Measurements from ENCODE around the gene HSPB7.
A peak's percentile ranks its signal among the peaks of the same experiment; 100 is the strongest.
"Not testable (repeated sequence)": the region's sequence is repeated elsewhere in the genome, so short reads cannot be mapped to it uniquely, and the experiment has no call there.

Gene HSPB7

DNA sequence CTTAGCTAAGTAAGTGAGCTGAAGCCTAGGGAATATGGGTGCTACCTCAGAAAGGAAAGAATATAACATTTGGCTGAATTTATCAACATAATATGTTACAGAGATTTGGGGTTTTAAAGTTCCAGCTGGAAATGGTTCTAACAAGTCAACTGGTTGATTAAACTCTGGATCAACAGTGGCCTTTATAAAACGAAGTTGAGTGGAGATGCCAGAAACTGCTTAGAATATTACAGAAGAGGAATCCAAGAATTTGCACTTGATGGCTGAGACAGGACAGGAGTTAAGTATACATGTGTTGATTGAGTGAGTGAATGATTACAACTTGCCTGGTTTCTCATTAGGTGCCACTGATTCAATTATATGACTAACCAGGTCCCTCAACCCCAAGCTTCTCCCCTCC is 34.6 kb downstream of the HSPB7 start:
- no peaks in the 10 kb centered on the region for H3K4me1 ChIP-seq (ENCODE audit: control insufficient read depth in 2 of 2, insufficient read depth in 2 of 2, low read length in 2 of 2)
- H3K9me3 ChIP-seq (ENCODE audit: control insufficient read depth in 2 of 2, low read length in 2 of 2) = no peaks in the 10 kb centered on the region
- no peaks in the 10 kb centered on the region for H3K36me3 ChIP-seq (ENCODE audit: control insufficient read depth in 2 of 2, insufficient read depth in 2 of 2, low read length in 2 of 2)
- H3K4me3 ChIP-seq (ENCODE audit: low read length in 2 of 2) = no peak overlapping the region
- H3K27me3 ChIP-seq (ENCODE audit: control insufficient read depth in 2 of 2, insufficient read depth in 2 of 2, low read length in 2 of 2) = no peaks in the 10 kb centered on the region
- no peak overlapping the region for H3K9ac ChIP-seq (ENCODE audit: low read depth in 1 of 2, low read length in 2 of 2)
- no peak overlapping the region for H3K27ac ChIP-seq (ENCODE audit: low read depth in 2 of 2, low read length in 2 of 2)

DNA sequence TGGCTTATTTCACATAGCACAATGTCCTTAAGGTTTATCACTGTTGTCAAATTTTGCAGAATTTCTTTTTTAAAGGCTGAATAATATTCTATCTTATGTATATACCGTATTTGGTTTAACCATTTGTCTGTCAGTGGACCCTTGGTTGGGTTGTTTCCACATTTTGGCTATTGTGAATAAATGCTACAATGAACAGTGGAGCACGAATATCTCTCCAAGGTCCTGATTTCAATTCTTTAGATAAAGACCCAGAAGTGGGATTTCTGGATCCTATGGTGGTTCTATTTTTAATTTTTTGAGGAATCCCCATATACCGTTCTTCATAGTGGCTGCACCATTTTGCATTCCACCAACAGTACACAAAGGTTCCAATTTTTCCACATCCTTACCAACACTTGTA is 36.2 kb downstream of the HSPB7 start:
- Histone ChIP-seq H3K9me3 (ENCODE audit: control insufficient read depth in 2 of 2, low read length in 2 of 2) (no peaks in the 10 kb centered on the region), H3K27me3 (ENCODE audit: control insufficient read depth in 2 of 2, insufficient read depth in 2 of 2, low read length in 2 of 2) (no peaks in the 10 kb centered on the region)

DNA sequence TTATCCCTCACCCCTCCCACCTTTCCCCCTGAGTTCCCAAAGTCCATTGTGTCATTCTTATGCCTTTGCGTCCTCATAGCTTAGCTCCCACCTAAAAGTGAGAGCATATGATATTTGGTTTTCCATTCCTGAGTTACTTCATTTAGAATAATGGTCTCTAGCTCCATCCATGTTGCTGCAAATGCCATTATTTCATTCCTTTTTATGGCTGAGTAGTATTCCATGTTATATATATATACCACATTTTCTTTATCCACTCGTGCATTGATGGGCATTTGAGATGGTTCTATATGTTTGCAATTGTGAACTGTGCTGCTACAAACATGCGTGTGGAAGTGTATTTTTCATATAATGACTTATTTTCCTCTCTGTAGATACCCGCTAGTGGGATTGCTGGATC is 39.9 kb downstream of the HSPB7 start:
- not testable (repeated sequence) for H3K4me3 ChIP-seq (ENCODE audit: low read length in 2 of 2)

More for the DNA sequence above, 36.2 kb downstream of the HSPB7 start:
- no peaks in the 10 kb centered on the region for H3K36me3 ChIP-seq (ENCODE audit: control insufficient read depth in 2 of 2, insufficient read depth in 2 of 2, low read length in 2 of 2)
- H3K9ac ChIP-seq (ENCODE audit: low read depth in 1 of 2, low read length in 2 of 2) = no peak overlapping the region
- H3K4me1 ChIP-seq (ENCODE audit: control insufficient read depth in 2 of 2, insufficient read depth in 2 of 2, low read length in 2 of 2) = no peaks in the 10 kb centered on the region
- no peak overlapping the region for H3K4me3 ChIP-seq (ENCODE audit: low read length in 2 of 2)
- no peak overlapping the region for H3K27ac ChIP-seq (ENCODE audit: low read depth in 2 of 2, low read length in 2 of 2)

DNA sequence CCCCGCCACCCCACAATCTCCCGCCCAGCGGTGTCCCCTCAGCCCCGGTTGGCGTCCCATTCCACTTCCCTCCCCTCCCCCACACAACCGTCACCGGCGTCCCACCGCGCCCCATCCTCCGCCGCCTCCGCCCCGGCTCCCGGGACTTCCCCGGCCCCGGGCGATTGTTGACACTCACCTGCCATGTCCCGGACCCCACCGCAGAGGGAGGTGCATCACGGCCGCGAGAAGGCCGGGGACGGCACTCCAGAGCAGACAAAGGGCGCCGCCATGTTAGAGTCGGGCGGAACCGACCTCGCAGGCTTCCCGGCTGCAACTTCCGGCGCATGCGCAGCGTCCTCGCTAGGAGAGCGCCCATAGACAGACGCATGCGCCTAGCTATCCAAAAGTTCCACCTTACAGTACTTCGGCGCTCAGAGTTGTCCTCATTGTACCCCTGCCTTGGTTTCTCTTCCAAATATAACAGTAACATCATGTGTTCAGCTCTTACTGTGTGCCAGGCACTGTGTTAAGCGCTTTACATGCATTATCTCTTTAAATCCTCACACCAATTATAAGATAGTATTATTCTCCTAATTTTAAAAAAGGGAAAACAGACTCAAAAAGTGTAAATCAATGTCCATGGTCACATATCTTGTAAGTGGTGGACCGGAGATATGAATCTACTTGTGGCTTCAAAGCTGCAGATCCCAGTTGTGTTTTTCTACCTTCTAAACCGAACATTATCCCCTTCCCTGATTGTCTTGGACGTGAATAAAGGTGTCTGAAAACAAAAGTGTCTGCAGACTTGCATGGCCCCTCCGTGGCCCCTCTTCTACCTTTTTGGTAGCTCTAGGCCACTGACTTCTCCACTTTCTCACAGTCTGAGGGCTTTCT is 41.8 kb downstream of the HSPB7 start, which contains the start of gene ZBTB17:
Gene ZBTB17, minus strand, starts transcription at position 297 of the 876 bp plus-strand sequence. CDS start 27,606 bp downstream, outside the sequence.
- no peaks in the 10 kb centered on the region for H3K9me3 ChIP-seq (ENCODE audit: control insufficient read depth in 2 of 2, low read length in 2 of 2)
- H3K36me3 ChIP-seq (ENCODE audit: control insufficient read depth in 2 of 2, insufficient read depth in 2 of 2, low read length in 2 of 2) = peaks cover 10 to 15% of the 10 kb centered on the region in 2 donors
- H3K4me3 ChIP-seq (ENCODE audit: low read length in 2 of 2) = peak within 1 kb of the TSS; percentile 77 to 80
- H3K27me3 ChIP-seq (ENCODE audit: control insufficient read depth in 2 of 2, insufficient read depth in 2 of 2, low read length in 2 of 2) = no peaks in the 10 kb centered on the region
- peak within 1 kb of the TSS; percentile 50 to 76 for H3K27ac ChIP-seq (ENCODE audit: low read depth in 2 of 2, low read length in 2 of 2)
- peaks cover 6 to 7% of the 10 kb centered on the region in 2 donors for H3K4me1 ChIP-seq (ENCODE audit: control insufficient read depth in 2 of 2, insufficient read depth in 2 of 2, low read length in 2 of 2)
- H3K9ac ChIP-seq (ENCODE audit: low read depth in 1 of 2, low read length in 2 of 2) = peak within 1 kb of the TSS; percentile 56 to 61

More for the DNA sequence above, 39.9 kb downstream of the HSPB7 start:
- H3K36me3 ChIP-seq (ENCODE audit: control insufficient read depth in 2 of 2, insufficient read depth in 2 of 2, low read length in 2 of 2); H3K27ac ChIP-seq (ENCODE audit: low read depth in 2 of 2, low read length in 2 of 2); H3K9ac ChIP-seq (ENCODE audit: low read depth in 1 of 2, low read length in 2 of 2); H3K9me3 ChIP-seq (ENCODE audit: control insufficient read depth in 2 of 2, low read length in 2 of 2); H3K4me1 ChIP-seq (ENCODE audit: control insufficient read depth in 2 of 2, insufficient read depth in 2 of 2, low read length in 2 of 2); H3K27me3 ChIP-seq (ENCODE audit: control insufficient read depth in 2 of 2, insufficient read depth in 2 of 2, low read length in 2 of 2): not testable (repeated sequence)

DNA sequence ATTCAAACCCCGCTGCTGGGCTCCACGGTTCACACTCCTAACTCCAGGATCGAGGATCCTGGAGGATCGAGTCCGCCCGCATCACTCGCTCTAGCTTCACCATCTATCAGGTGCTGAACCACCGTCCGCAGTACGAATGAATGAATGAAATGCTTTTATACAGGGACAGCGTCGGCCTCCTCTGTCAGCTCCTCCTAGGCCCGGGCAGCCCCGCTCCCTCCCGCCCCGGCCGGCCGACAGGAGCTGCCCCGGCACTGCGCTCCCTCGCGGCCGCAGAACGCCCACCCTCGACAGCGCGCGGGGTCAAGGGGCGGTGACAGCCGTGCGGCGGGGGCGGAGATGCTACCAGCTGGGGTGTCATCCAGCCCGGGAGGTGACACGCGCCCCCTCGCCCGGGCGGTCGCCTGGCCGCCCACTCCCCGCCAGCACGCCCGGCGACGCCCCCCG is 42.5 kb downstream of the HSPB7 start:
- Histone ChIP-seq H3K4me1 (ENCODE audit: control insufficient read depth in 2 of 2, insufficient read depth in 2 of 2, low read length in 2 of 2) (peaks cover 6 to 7% of the 10 kb centered on the region in 2 donors), H3K27me3 (ENCODE audit: control insufficient read depth in 2 of 2, insufficient read depth in 2 of 2, low read length in 2 of 2) (no peaks in the 10 kb centered on the region), H3K9ac (ENCODE audit: low read depth in 1 of 2, low read length in 2 of 2) (peak overlapping the region; percentile 56 to 61), H3K9me3 (ENCODE audit: control insufficient read depth in 2 of 2, low read length in 2 of 2) (no peaks in the 10 kb centered on the region), H3K27ac (ENCODE audit: low read depth in 2 of 2, low read length in 2 of 2) (peak overlapping the region; percentile 50 to 76), H3K36me3 (ENCODE audit: control insufficient read depth in 2 of 2, insufficient read depth in 2 of 2, low read length in 2 of 2) (peaks cover 10 to 15% of the 10 kb centered on the region in 2 donors), H3K4me3 (ENCODE audit: low read length in 2 of 2) (peak overlapping the region; percentile 77 to 80)

DNA sequence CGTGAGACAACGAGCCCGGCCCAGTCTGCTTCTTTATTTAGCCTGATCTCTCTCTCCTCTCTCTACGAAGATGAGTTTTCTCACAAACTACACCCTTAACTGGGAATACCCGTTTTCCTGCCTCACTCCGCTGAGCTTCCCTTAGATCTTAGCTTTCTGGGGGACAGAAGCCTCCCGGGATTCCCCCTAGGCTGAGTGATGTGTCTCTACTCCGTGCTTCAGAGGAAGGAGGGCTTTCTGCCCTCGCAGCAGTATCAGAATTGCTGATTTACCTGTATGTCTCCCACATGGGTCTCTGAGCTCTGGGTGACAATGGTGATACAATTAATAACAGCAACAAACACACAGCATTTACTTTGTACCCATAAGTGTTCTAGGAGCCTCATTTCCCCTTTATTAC is 43.0 kb downstream of the HSPB7 start:
- H3K27ac ChIP-seq (ENCODE audit: low read depth in 2 of 2, low read length in 2 of 2) = no peak overlapping the region
- peak overlapping the region; percentile 77 to 80 for H3K4me3 ChIP-seq (ENCODE audit: low read length in 2 of 2)
- no peaks in the 10 kb centered on the region for H3K9me3 ChIP-seq (ENCODE audit: control insufficient read depth in 2 of 2, low read length in 2 of 2)
- H3K4me1 ChIP-seq (ENCODE audit: control insufficient read depth in 2 of 2, insufficient read depth in 2 of 2, low read length in 2 of 2) = peaks cover 6 to 7% of the 10 kb centered on the region in 2 donors
- peak overlapping the region; percentile 56 to 61 for H3K9ac ChIP-seq (ENCODE audit: low read depth in 1 of 2, low read length in 2 of 2)
- peaks cover 11 to 17% of the 10 kb centered on the region in 2 donors for H3K36me3 ChIP-seq (ENCODE audit: control insufficient read depth in 2 of 2, insufficient read depth in 2 of 2, low read length in 2 of 2)
- H3K27me3 ChIP-seq (ENCODE audit: control insufficient read depth in 2 of 2, insufficient read depth in 2 of 2, low read length in 2 of 2) = no peaks in the 10 kb centered on the region

DNA sequence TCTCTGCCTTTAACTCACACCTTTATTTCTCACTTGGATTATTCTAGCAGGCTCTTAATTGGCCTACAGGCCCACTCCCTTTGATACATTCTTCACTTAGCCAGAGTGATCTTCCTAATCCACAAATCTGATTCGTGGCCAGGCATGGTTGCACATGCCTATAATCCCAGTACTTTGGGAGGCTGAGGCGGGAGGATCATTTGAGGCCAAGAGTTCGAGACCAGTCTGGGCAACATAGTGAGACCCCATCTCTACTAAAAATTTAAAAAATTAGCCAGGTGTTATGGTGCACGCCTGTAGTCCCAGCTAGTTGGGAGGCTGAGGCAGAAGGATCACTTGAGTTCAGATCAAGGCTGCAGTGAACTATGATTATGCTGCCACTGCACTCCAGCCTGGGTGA is 44.1 kb downstream of the HSPB7 start:
- Histone ChIP-seq H3K9me3 (ENCODE audit: control insufficient read depth in 2 of 2, low read length in 2 of 2) (no peaks in the 10 kb centered on the region), H3K27ac (ENCODE audit: low read depth in 2 of 2, low read length in 2 of 2) (no peak overlapping the region)

DNA sequence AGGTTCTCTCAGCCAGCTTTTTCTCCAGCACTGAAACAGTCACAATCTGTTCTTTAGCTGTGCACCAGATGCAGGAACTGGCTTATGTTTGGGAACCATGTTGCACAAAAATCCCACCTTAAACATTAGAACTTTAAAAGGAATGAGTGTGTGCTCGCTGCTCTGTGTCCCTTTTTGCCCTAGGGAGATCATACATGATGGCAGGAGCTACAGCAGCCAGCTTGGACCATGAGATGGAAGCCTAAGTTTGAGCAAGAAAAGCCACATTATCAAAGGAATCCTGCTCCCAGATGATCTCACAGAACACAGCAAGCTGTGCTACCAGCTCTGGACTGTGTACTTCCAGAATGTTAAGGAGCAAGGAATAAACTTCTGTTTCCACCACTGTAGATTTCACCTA is 45.4 kb downstream of the HSPB7 start:
- no peaks in the 10 kb centered on the region for H3K27me3 ChIP-seq (ENCODE audit: control insufficient read depth in 2 of 2, insufficient read depth in 2 of 2, low read length in 2 of 2)
- H3K36me3 ChIP-seq (ENCODE audit: control insufficient read depth in 2 of 2, insufficient read depth in 2 of 2, low read length in 2 of 2) = peaks cover 27 to 28% of the 10 kb centered on the region in 2 donors
- peaks cover 6 to 7% of the 10 kb centered on the region in 2 donors for H3K4me1 ChIP-seq (ENCODE audit: control insufficient read depth in 2 of 2, insufficient read depth in 2 of 2, low read length in 2 of 2)
- H3K27ac ChIP-seq (ENCODE audit: low read depth in 2 of 2, low read length in 2 of 2) = no peak overlapping the region
- no peak overlapping the region for H3K4me3 ChIP-seq (ENCODE audit: low read length in 2 of 2)
- H3K9ac ChIP-seq (ENCODE audit: low read depth in 1 of 2, low read length in 2 of 2) = no peak overlapping the region
- no peaks in the 10 kb centered on the region for H3K9me3 ChIP-seq (ENCODE audit: control insufficient read depth in 2 of 2, low read length in 2 of 2)

More for the DNA sequence above, 44.1 kb downstream of the HSPB7 start:
- Histone ChIP-seq H3K4me1 (ENCODE audit: control insufficient read depth in 2 of 2, insufficient read depth in 2 of 2, low read length in 2 of 2) (peaks cover 6 to 7% of the 10 kb centered on the region in 2 donors), H3K36me3 (ENCODE audit: control insufficient read depth in 2 of 2, insufficient read depth in 2 of 2, low read length in 2 of 2) (peaks cover 18 to 24% of the 10 kb centered on the region in 2 donors), H3K4me3 (ENCODE audit: low read length in 2 of 2) (no peak overlapping the region), H3K9ac (ENCODE audit: low read depth in 1 of 2, low read length in 2 of 2) (no peak overlapping the region), H3K27me3 (ENCODE audit: control insufficient read depth in 2 of 2, insufficient read depth in 2 of 2, low read length in 2 of 2) (no peaks in the 10 kb centered on the region)

DNA sequence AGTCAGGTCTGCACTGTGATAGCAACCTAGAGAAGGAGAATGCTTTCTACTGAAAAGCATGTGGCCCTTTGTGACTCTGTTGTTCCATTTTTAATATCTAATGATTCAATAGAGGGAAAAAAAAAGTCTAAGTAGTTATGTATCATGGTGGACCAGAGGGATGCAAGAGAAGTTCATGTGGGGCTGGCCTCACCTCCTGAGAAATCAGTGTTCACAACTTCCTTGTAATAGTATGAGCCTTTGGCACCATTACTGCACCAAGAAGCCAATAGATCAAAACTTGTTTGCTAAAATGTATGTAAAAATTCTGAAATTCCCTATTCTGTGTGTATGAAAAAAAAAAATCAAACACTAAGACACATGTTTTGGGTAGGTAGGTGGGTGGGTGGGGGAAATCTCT is 46.9 kb downstream of the HSPB7 start:
- no peak overlapping the region for H3K9ac ChIP-seq (ENCODE audit: low read depth in 1 of 2, low read length in 2 of 2)
- H3K4me1 ChIP-seq (ENCODE audit: control insufficient read depth in 2 of 2, insufficient read depth in 2 of 2, low read length in 2 of 2) = peaks cover 6 to 11% of the 10 kb centered on the region in 2 donors
- no peaks in the 10 kb centered on the region for H3K9me3 ChIP-seq (ENCODE audit: control insufficient read depth in 2 of 2, low read length in 2 of 2)
- H3K36me3 ChIP-seq (ENCODE audit: control insufficient read depth in 2 of 2, insufficient read depth in 2 of 2, low read length in 2 of 2) = peaks cover 27 to 28% of the 10 kb centered on the region in 2 donors
- H3K27ac ChIP-seq (ENCODE audit: low read depth in 2 of 2, low read length in 2 of 2) = no peak overlapping the region
- no peak overlapping the region for H3K4me3 ChIP-seq (ENCODE audit: low read length in 2 of 2)
- H3K27me3 ChIP-seq (ENCODE audit: control insufficient read depth in 2 of 2, insufficient read depth in 2 of 2, low read length in 2 of 2) = no peaks in the 10 kb centered on the region

DNA sequence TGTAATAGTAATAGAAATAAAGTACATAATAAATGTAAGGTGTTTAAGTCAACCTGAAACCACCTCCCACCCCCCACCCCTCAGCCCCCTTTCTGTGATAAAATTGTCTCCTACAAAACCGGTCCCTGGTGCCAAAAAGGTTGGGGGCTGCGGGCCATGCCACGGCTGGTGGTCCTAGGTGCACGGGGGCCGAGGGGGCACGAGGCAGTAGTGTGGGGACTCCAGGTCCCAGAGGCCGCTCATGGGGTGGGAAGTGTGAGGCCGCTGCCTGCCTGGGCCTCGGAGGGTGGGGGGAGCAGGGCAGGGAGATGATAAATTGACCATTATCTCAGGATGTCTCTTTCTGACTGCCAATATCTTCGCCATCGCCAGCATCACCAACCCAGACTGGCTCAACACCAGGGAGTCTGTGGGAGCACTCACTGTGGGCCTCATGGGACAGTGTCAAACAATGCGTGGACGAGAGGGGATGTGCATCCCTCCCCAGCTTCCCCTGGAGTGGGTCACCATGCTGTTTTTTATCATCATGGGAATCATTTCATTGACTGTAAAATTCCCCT is 48.4 kb downstream of the HSPB7 start:
- no peaks in the 10 kb centered on the region for H3K27me3 ChIP-seq (ENCODE audit: control insufficient read depth in 2 of 2, insufficient read depth in 2 of 2, low read length in 2 of 2)
- no peak overlapping the region for H3K9ac ChIP-seq (ENCODE audit: low read depth in 1 of 2, low read length in 2 of 2)
- no peak overlapping the region for H3K27ac ChIP-seq (ENCODE audit: low read depth in 2 of 2, low read length in 2 of 2)
- H3K9me3 ChIP-seq (ENCODE audit: control insufficient read depth in 2 of 2, low read length in 2 of 2) = no peaks in the 10 kb centered on the region
- H3K36me3 ChIP-seq (ENCODE audit: control insufficient read depth in 2 of 2, insufficient read depth in 2 of 2, low read length in 2 of 2) = peaks cover 27 to 28% of the 10 kb centered on the region in 2 donors
- H3K4me3 ChIP-seq (ENCODE audit: low read length in 2 of 2) = no peak overlapping the region
- H3K4me1 ChIP-seq (ENCODE audit: control insufficient read depth in 2 of 2, insufficient read depth in 2 of 2, low read length in 2 of 2) = peaks cover 3 to 4% of the 10 kb centered on the region in 2 donors

All from mucosa of rectum (tissue), 2 donors.